HEK293 (cell line): ENCODE results near the gene EFCC1.

Experiments
- CTCF ChIA-PET: fragments of 350-600 bp; formaldehyde crosslinking; extraction: SDS; loops from one replicate; lab custom pipeline; 2021; ENCODE audit warnings: antibody characterized with exemption; lab: Yijun Ruan, JAX
- POLR2A ChIA-PET: fragments of 300-600 bp; formaldehyde crosslinking; extraction: SDS; loops from one replicate; lab custom pipeline; 2020; ENCODE audit warnings: antibody characterized with exemption, inconsistent platforms; lab: Yijun Ruan, JAX
- H3K27ac ChIP-seq: fragments of 200-500 bp; sonication (Bioruptor generic); 2 replicates; pipeline ENCODE4 v1.5.1; 2014; ENCODE audit warnings: low read depth, low read length, control low read depth, inconsistent platforms; ENCODE audit errors: extremely low read depth
- H3K36me3 ChIP-seq, 2 experiments: fragments of 200-500 bp in 1 of 2; sonication (Bioruptor generic) in 1 of 2; 1 replicate in 1 of 2; 2 replicates in 1 of 2; pipeline ENCODE4 v1.5.1; 2014 to 2017; ENCODE audit warnings: inconsistent platforms in 2 of 2, low read length in 2 of 2; ENCODE audit not compliant: control insufficient read depth in 2 of 2, insufficient read depth in 1 of 2
- H3K4me1 ChIP-seq: fragments of 200-500 bp; sonication (Bioruptor generic); 2 replicates; pipeline ENCODE4 v1.5.1; 2014; ENCODE audit warnings: mild to moderate bottlenecking, low read length, inconsistent platforms; ENCODE audit not compliant: control insufficient read depth, insufficient read depth
- H3K4me3 ChIP-seq: 2 replicates; pipeline ENCODE4 v1.5.1; 2011; ENCODE audit warnings: low read depth, mild to moderate bottlenecking, control low read depth, low read length, moderate library complexity
- H3K9me3 ChIP-seq: fragments of 200-500 bp; sonication (Bioruptor generic); 2 replicates; pipeline ENCODE4 v1.5.1; 2014; ENCODE audit warnings: low read depth, low read length, inconsistent platforms; ENCODE audit not compliant: control insufficient read depth, insufficient read depth
- EGR2 ChIP-seq: fragments of 450-650 bp; formaldehyde crosslinking; IDR thresholded peaks from 2 replicates; pipeline ENCODE4 v1.5.1; 2016; ENCODE audit warnings: low read depth, missing biosample characterization, missing genetic modification characterization
- GLIS1 ChIP-seq: fragments of 450-650 bp; formaldehyde crosslinking; IDR thresholded peaks from 2 replicates; pipeline ENCODE4 v1.5.1; 2016; ENCODE audit warnings: missing biosample characterization, missing genetic modification characterization
- HOXC10 ChIP-seq: sonication (generic); formaldehyde crosslinking; IDR thresholded peaks from 2 replicates; pipeline ENCODE4 v1.8.1; 2023; ENCODE audit warnings: mild to moderate bottlenecking, missing genetic modification reagents
- KLF1 ChIP-seq: fragments of 450-650 bp; formaldehyde crosslinking; IDR thresholded peaks from 2 replicates; pipeline ENCODE4 v1.5.1; 2016; ENCODE audit warnings: missing biosample characterization, missing genetic modification characterization
- ZNF223 ChIP-seq: fragments of 450-650 bp; formaldehyde crosslinking; IDR thresholded peaks from 2 replicates; pipeline ENCODE4 v1.5.1; 2016; ENCODE audit warnings: missing biosample characterization, missing genetic modification characterization
- ZNF24 ChIP-seq: fragments of 450-650 bp; formaldehyde crosslinking; IDR thresholded peaks from 2 replicates; pipeline ENCODE4 v1.5.1; 2016; ENCODE audit warnings: missing biosample characterization, missing genetic modification characterization
- ZNF292 ChIP-seq: fragments of 450-650 bp; formaldehyde crosslinking; IDR thresholded peaks from 2 replicates; pipeline ENCODE4 v1.5.1; 2016; ENCODE audit warnings: low read depth, missing biosample characterization, missing genetic modification characterization, borderline replicate concordance
- ZNF37A ChIP-seq: fragments of 450-650 bp; IDR thresholded peaks from 2 replicates; pipeline ENCODE4 v1.5.1; 2018; ENCODE audit warnings: missing biosample characterization, missing genetic modification characterization
- ZNF571 ChIP-seq: fragments of 450-650 bp; formaldehyde crosslinking; IDR thresholded peaks from 2 replicates; pipeline ENCODE4 v1.5.0; 2017; ENCODE audit warnings: missing biosample characterization, missing genetic modification characterization
- ZNF660 ChIP-seq: fragments of 450-650 bp; IDR thresholded peaks from 2 replicates; pipeline ENCODE4 v1.5.1; 2018; ENCODE audit warnings: missing biosample characterization, mild to moderate bottlenecking, missing genetic modification characterization
- ZNF664 ChIP-seq: fragments of 450-650 bp; formaldehyde crosslinking; IDR thresholded peaks from 2 replicates; pipeline ENCODE4 v1.5.1; 2016; ENCODE audit warnings: missing biosample characterization, missing genetic modification characterization
- ZNF76 ChIP-seq: fragments of 450-650 bp; formaldehyde crosslinking; IDR thresholded peaks from 2 replicates; pipeline ENCODE4; 2016; ENCODE audit warnings: low read depth, missing biosample characterization, missing genetic modification characterization, borderline replicate concordance
- ZSCAN16 ChIP-seq: fragments of 450-650 bp; formaldehyde crosslinking; IDR thresholded peaks from 2 replicates; pipeline ENCODE4 v1.5.1; 2016; ENCODE audit warnings: missing biosample characterization, missing genetic modification characterization
- TF ChIP-seq, protein P1 (sequence below): fragments of 450-650 bp; formaldehyde crosslinking; conservative IDR thresholded peaks from 2 replicates; pipeline ENCODE4 v1.5.1; 2016; ENCODE audit warnings: low read depth, missing biosample characterization, missing genetic modification characterization
- TF ChIP-seq, protein P2 (sequence below): fragments of 450-650 bp; IDR thresholded peaks from 2 replicates; pipeline ENCODE4 v1.5.1; 2018; ENCODE audit warnings: missing biosample characterization, mild to moderate bottlenecking, missing genetic modification characterization
- TF ChIP-seq, protein P3 (sequence below): fragments of 450-650 bp; formaldehyde crosslinking; IDR thresholded peaks from 2 replicates; pipeline ENCODE4 v1.5.1; 2017; ENCODE audit warnings: missing biosample characterization, missing genetic modification characterization

The EFCC1 gene

DNA sequence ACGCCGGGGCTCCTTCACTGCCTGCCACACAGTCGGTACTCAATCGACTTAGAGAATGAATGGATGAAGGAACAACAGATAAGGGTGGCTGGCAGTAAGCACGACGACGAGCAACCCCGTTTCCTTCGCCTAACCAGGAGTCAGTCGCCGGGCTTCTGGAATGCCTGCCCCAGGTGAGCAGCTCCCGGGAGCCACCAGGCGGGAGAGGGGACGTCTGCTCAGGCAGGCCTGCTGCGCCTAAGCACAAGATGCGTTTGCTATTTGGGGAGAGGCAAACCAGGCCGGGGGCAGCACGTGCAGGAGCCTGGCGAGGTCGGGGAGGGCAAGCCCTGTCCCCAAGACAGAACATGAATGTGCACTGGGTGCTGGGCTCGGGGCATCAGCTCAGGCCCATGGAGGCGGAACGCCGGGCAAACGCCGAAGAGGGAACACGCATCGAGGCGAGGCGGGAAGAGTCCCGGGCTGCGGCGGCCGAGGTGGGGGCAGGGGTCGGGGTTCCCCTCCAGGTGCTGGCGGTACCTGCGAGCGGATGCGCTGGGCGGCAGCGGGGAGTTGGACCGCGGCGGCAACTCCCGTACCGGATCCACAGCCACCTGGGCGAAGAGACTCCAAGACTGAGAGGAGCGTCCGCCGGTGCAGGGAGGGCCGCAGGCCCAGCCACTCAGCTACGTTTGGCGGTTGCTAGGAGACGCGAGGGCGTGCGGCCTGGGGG lies 7.5 kb upstream of the EFCC1 start, which contains the start of gene CFAP92 (continued):
- TF ChIP-seq EGR2 (tag by site-specific recombination) (no peak), KLF1 (tag by site-specific recombination) (0 out of 2 replicates have a peak, but pooled peaks have one; percentile 12), ZNF292 (tag by site-specific recombination) (no peak), ZNF223 (tag by site-specific recombination) (no peak)
- TF ChIP-seq, protein P1, sequence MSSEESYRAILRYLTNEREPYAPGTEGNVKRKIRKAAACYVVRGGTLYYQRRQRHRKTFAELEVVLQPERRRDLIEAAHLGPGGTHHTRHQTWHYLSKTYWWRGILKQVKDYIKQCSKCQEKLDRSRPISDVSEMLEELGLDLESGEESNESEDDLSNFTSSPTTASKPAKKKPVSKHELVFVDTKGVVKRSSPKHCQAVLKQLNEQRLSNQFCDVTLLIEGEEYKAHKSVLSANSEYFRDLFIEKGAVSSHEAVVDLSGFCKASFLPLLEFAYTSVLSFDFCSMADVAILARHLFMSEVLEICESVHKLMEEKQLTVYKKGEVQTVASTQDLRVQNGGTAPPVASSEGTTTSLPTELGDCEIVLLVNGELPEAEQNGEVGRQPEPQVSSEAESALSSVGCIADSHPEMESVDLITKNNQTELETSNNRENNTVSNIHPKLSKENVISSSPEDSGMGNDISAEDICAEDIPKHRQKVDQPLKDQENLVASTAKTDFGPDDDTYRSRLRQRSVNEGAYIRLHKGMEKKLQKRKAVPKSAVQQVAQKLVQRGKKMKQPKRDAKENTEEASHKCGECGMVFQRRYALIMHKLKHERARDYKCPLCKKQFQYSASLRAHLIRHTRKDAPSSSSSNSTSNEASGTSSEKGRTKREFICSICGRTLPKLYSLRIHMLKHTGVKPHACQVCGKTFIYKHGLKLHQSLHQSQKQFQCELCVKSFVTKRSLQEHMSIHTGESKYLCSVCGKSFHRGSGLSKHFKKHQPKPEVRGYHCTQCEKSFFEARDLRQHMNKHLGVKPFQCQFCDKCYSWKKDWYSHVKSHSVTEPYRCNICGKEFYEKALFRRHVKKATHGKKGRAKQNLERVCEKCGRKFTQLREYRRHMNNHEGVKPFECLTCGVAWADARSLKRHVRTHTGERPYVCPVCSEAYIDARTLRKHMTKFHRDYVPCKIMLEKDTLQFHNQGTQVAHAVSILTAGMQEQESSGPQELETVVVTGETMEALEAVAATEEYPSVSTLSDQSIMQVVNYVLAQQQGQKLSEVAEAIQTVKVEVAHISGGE (tag by site-specific recombination): no peak

DNA sequence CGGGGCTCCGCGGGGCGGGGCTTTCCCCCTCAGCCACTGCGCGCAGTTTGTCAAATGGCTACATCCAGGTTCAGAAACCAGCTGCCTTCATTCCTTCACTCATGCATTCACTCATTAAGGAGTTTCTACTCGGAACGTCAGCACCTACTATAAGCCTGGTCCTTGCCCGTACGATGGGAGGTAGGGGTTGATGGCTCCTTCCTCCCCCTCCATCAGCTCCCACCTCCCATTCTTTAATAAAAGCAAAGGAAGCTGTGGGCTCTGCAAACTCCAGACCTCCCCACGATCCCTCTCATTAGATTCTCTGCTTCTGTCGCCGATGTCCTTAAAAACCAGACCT lies 7.0 kb upstream of the EFCC1 start:
- Histone ChIP-seq H3K4me1 (no peaks in the 10 kb centered on the region), H3K27ac (no peak overlapping the region), H3K9me3 (no peaks in the 10 kb centered on the region), H3K4me3 (peak overlapping the region; percentile 3; the same call in 1 of the 2 replicates), H3K36me3 (no peaks in the 10 kb centered on the region)
- POLR2A ChIA-PET: interaction anchor here (0.7 kb wide), 1 partner anchor 127 kb away, joined by 3 read pairs; the partner anchor contains the start of gene RAB43
- TF ChIP-seq ZSCAN16: 0 out of 2 replicates have a peak, but pooled peaks have one; percentile 49
- TF ChIP-seq HOXC10 (CRISPR knock-in tag): no peak
- TF ChIP-seq, protein P2, sequence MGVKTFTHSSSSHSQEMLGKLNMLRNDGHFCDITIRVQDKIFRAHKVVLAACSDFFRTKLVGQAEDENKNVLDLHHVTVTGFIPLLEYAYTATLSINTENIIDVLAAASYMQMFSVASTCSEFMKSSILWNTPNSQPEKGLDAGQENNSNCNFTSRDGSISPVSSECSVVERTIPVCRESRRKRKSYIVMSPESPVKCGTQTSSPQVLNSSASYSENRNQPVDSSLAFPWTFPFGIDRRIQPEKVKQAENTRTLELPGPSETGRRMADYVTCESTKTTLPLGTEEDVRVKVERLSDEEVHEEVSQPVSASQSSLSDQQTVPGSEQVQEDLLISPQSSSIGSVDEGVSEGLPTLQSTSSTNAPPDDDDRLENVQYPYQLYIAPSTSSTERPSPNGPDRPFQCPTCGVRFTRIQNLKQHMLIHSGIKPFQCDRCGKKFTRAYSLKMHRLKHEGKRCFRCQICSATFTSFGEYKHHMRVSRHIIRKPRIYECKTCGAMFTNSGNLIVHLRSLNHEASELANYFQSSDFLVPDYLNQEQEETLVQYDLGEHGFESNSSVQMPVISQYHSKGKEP (tag by site-specific recombination): no peak
- no peak for TF ChIP-seq ZNF571 (tag by site-specific recombination)
- no peak for TF ChIP-seq ZNF664 (tag by site-specific recombination)
- TF ChIP-seq ZNF660 (tag by site-specific recombination): no peak
- TF ChIP-seq ZNF76 (tag by site-specific recombination): no peak
- TF ChIP-seq ZNF24 (tag by site-specific recombination): peak; percentile 89
- TF ChIP-seq ZNF37A (tag by site-specific recombination): no peak
- TF ChIP-seq, protein P3, sequence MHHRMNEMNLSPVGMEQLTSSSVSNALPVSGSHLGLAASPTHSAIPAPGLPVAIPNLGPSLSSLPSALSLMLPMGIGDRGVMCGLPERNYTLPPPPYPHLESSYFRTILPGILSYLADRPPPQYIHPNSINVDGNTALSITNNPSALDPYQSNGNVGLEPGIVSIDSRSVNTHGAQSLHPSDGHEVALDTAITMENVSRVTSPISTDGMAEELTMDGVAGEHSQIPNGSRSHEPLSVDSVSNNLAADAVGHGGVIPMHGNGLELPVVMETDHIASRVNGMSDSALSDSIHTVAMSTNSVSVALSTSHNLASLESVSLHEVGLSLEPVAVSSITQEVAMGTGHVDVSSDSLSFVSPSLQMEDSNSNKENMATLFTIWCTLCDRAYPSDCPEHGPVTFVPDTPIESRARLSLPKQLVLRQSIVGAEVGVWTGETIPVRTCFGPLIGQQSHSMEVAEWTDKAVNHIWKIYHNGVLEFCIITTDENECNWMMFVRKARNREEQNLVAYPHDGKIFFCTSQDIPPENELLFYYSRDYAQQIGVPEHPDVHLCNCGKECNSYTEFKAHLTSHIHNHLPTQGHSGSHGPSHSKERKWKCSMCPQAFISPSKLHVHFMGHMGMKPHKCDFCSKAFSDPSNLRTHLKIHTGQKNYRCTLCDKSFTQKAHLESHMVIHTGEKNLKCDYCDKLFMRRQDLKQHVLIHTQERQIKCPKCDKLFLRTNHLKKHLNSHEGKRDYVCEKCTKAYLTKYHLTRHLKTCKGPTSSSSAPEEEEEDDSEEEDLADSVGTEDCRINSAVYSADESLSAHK: no peak
- TF ChIP-seq GLIS1 (tag by site-specific recombination): no peak
- CTCF ChIA-PET: interaction anchor here (1.8 to 3.4 kb wide), 2 partner anchors 24 to 26 kb away, joined by 3 to 25 read pairs; no protein-coding TSS in a partner anchor
